Cardiac septum (tissue), 1 donor: ENCODE data around the gene CASQ2. TPM values are rescaled to one million over a fixed set of nuclear protein-coding genes. Genes with fewer than 3 reads are reported as not detected.

Experiments
- DNase-seq: peaks from one replicate; pipeline ENCODE4 v3.0.0-alpha.2; 2020; ENCODE audit warnings: low spot score
- intact Hi-C: fragments of 100-400 bp; cut with DNase I; formaldehyde crosslinking; loops from one replicate; pipeline ENCODE4 v1.14.0; 2022
- total RNA-seq: library from RNA; stranded (reverse); fragmentation: NEBNext Ultra II Directional; extraction: Animal tissue kit (Norgen Biotek cat#: 25700); gene quantifications from one replicate; pipeline ENCODE4 v1.2.1, GENCODE V29; 2021
- donor health status: DM: no; HTN: no; CAD: no.

The CASQ2 gene
- total RNA-seq, 1 donor from 2014 or later: 1,254 TPM

GRCh38 chr1:115651391-115651790 lies 117.1 kb downstream of the CASQ2 start:
- DNase-seq: no peak
- intact Hi-C loops: no loop called here

GRCh38 chr1:115650961-115651360 lies 117.6 kb downstream of the CASQ2 start:
- intact Hi-C loops: no loop called here

More at GRCh38 chr1:115650961-115651360, 117.6 kb downstream of the CASQ2 start:
- DNase-seq: no peak

Other genes with a start within 250 kb of the CASQ2 start
- 7.8 TPM for gene VANGL1, start 126.7 kb downstream of the CASQ2 start, total RNA-seq
- gene NHLH2, start 72.4 kb upstream of the CASQ2 start, total RNA-seq: 0.22 TPM
- 9.8 TPM for gene SLC22A15, start 207.8 kb upstream of the CASQ2 start, total RNA-seq